ACHN (cell line): Measurements from ENCODE around the gene EFCAB6.

Experiments
- DNase-seq: peaks from one replicate; pipeline ENCODE4 v3.0.0-alpha.2; 2015
- in situ Hi-C: cut with HindIII; loops from 2 replicates; pipeline ENCODE4 v1.10.0; 2017; ENCODE audit warnings: low sequenced_read_pairs, low pct_ligation_motif_present, low pct_unique_long_range_greater_than_20kb

Gene EFCAB6

GRCh38 chr22:43511276-43511910, 300.7 kb downstream of the EFCAB6 start:
- in situ Hi-C loops, result no loop called here
- DNase-seq, result no peak

GRCh38 chr22:43510281-43511070, 301.6 kb downstream of the EFCAB6 start:
- in situ Hi-C loops, result no loop called here

GRCh38 chr22:43509337-43509736, 302.8 kb downstream of the EFCAB6 start:
- no peak for DNase-seq
- in situ Hi-C loops, result no loop called here

More at GRCh38 chr22:43510281-43511070, 301.6 kb downstream of the EFCAB6 start:
- no peak for DNase-seq

GRCh38 chr22:43508489-43508888, 303.6 kb downstream of the EFCAB6 start:
- no peak for DNase-seq
- in situ Hi-C loops, result no loop called here

- DNase-seq, result no peak
- in situ Hi-C loops, result no loop called here
Observed at GRCh38 chr22:43507235-43507634, 304.9 kb downstream of the EFCAB6 start.

- DNase-seq, result no peak
- in situ Hi-C loops, result no loop called here
Observed at GRCh38 chr22:43506487-43506886, 305.6 kb downstream of the EFCAB6 start.

GRCh38 chr22:43505896-43506295, 306.2 kb downstream of the EFCAB6 start:
- DNase-seq, result no peak
- in situ Hi-C loops, result no loop called here

- in situ Hi-C loops, result no loop called here
- no peak for DNase-seq
Observed at GRCh38 chr22:43505423-43505822, 306.7 kb downstream of the EFCAB6 start.

GRCh38 chr22:43504666-43505261, 307.3 kb downstream of the EFCAB6 start:
- in situ Hi-C loops, result no loop called here
- DNase-seq, result no peak

GRCh38 chr22:43504068-43504467, 308.0 kb downstream of the EFCAB6 start:
- in situ Hi-C loops, result no loop called here
- DNase-seq, result no peak

GRCh38 chr22:43502306-43502874, 309.7 kb downstream of the EFCAB6 start:
- in situ Hi-C loops, result no loop called here
- DNase-seq, result no peak

- in situ Hi-C loops, result no loop called here
Observed at GRCh38 chr22:43501878-43502277, 310.2 kb downstream of the EFCAB6 start.

GRCh38 chr22:43500792-43501785, 311.0 kb downstream of the EFCAB6 start:
- DNase-seq, result no peak
- in situ Hi-C loops, result no loop called here

More at GRCh38 chr22:43501878-43502277, 310.2 kb downstream of the EFCAB6 start:
- no peak for DNase-seq

- no peak for DNase-seq
- in situ Hi-C loops, result no loop called here
Observed at GRCh38 chr22:43498856-43499253, 313.2 kb downstream of the EFCAB6 start.

- in situ Hi-C loops, result no loop called here
- DNase-seq, result no peak
Observed at GRCh38 chr22:43497956-43498855, 313.9 kb downstream of the EFCAB6 start.

- DNase-seq, result no peak
- in situ Hi-C loops, result no loop called here
Observed at GRCh38 chr22:43493297-43493696, 318.8 kb downstream of the EFCAB6 start.

- in situ Hi-C loops, result no loop called here
Observed at GRCh38 chr22:43491737-43492136, 320.4 kb downstream of the EFCAB6 start.

More at GRCh38 chr22:43491737-43492136, 320.4 kb downstream of the EFCAB6 start:
- DNase-seq, result no peak
